T-helper 1 cell (primary cell): ENCODE results near the gene RNF183.
"Not testable (repeated sequence)": the region's sequence is repeated elsewhere in the genome, so short reads cannot be mapped to it uniquely, and the experiment has no call there.

Experiments used
- DNase-seq, 5 donors: peaks; one replicate each; pipeline ENCODE4 v3.0.0-alpha.2; 2012 to 2020

RNF183 gene

GRCh38 chr9:113269871-113270270 lies 33.3 kb downstream of the RNF183 start:
- no peak for DNase-seq

GRCh38 chr9:113269355-113269754 lies 33.8 kb downstream of the RNF183 start:
- DNase-seq, result peak in 1 of 5 donors; percentile 3

- DNase-seq, result no peak
Observed at GRCh38 chr9:113267911-113268566, 35.1 kb downstream of the RNF183 start.

- DNase-seq, result no peak
Observed at GRCh38 chr9:113266174-113266573, 37.0 kb downstream of the RNF183 start.

- DNase-seq, result no peak
Observed at GRCh38 chr9:113261917-113262671, 41.1 kb downstream of the RNF183 start.

GRCh38 chr9:113258282-113258681 lies 44.9 kb downstream of the RNF183 start:
- DNase-seq, result no peak

GRCh38 chr9:113257863-113258262 lies 45.3 kb downstream of the RNF183 start:
- no peak for DNase-seq

GRCh38 chr9:113255438-113255837 lies 47.7 kb downstream of the RNF183 start:
- DNase-seq, result no peak

GRCh38 chr9:113254991-113255390 lies 48.2 kb downstream of the RNF183 start:
- DNase-seq, result no peak

- no peak for DNase-seq
Observed at GRCh38 chr9:113250807-113251206, 52.4 kb downstream of the RNF183 start.

- DNase-seq, result not testable (repeated sequence)
Observed at GRCh38 chr9:113249661-113250060, 53.5 kb downstream of the RNF183 start.

- DNase-seq, result no peak
Observed at GRCh38 chr9:113247640-113248039, 55.5 kb downstream of the RNF183 start.
